Measurements from ENCODE around the gene FOXN3.

GRCh38 chr14:89255012-89255411 lies 162.0 kb downstream of the FOXN3 start:
- TF ChIP-seq EZH2 (IDR thresholded peaks at IDR 0.05; ENCODE audit: low read depth, unreplicated experiment), result no peak
- no peak for TF ChIP-seq CTCF (conservative IDR thresholded peaks at IDR 0.05; ENCODE audit: low read depth in 2 of 2)
- no peak for TF ChIP-seq POLR2AphosphoS5 (IDR thresholded peaks at IDR 0.05; ENCODE audit: low read depth)
- TF ChIP-seq EZH2phosphoT487 (IDR thresholded peaks at IDR 0.05; ENCODE audit: unreplicated experiment), result no peak

Data from GM23338 (cell line).